ENCODE results near the gene MYH3. TPM values are rescaled to one million over a fixed set of nuclear protein-coding genes. Genes with fewer than 3 reads are reported as not detected.
"Not testable (repeated sequence)": the region's sequence is repeated elsewhere in the genome, so short reads cannot be mapped to it uniquely, and the experiment has no call there.

MYH3 gene
- total and polyA plus RNA-seq, 10 of the 15 experiments (the other 5 are each of a cell fraction or from before 2014, with no cell fraction given), result 0.14 to 1.4 (median 0.71) TPM

DNA sequence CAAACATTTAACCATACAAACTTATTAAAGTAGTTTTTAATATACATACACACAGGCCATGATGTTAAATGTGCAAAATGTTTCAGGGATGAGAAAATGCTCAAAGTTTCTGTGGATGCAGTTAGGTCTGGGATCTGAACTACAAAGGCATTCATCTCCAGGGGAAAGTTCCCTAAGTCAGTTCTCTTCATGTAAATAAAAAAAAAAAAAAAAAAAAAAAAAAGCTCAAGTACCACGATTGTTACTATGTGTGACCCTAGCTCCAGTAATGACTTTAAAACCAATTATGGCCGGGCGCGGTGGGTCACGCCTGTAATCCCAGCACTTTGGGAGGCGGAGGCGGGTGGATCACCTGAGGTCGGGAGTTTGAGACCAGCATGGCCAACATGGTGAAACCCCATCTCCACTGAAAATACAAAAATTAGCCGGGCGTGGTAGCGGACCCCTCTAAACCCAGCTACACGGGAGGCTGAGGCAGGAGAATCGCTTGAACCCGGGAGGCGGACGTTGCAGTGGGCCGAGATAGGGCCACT is 38.8 kb upstream of the MYH3 start:
- DNase-seq (ENCODE audit: low read depth, low spot score); H2AFZ ChIP-seq (ENCODE audit: control insufficient read depth, low read depth, low read length); H3K9me3 ChIP-seq (replicated peaks; ENCODE audit: control insufficient read depth, insufficient read depth, low read length); H3K27ac ChIP-seq (ENCODE audit: control insufficient read depth, insufficient read depth); H3K27me3 ChIP-seq (replicated peaks in 1 of 2; ENCODE audit: control insufficient read depth in 2 of 2, insufficient read depth in 2 of 2, low read length in 1 of 2); RAD21 ChIA-PET (ENCODE audit: unreplicated experiment); H4K20me1 ChIP-seq (ENCODE audit: control insufficient read depth, insufficient read depth); in situ Hi-C loops (cut with MboI); H3K4me1 ChIP-seq (ENCODE audit: control insufficient read depth, insufficient read depth, low read length); intact Hi-C loops (cut with micrococcal nuclease; ENCODE audit: unreplicated experiment); ATAC-seq; BruUV-seq (replicated peaks); FAIRE-seq: not testable (repeated sequence)
- ChIA-PET CTCF (interaction anchor here (0.9 to 5.9 kb wide), 3 partner anchors 9 to 64 kb away, joined by 3 to 40 read pairs (median 13); no protein-coding TSS in a partner anchor), SMC1A (ENCODE audit: uncharacterized antibody, unreplicated experiment) (interaction anchor here (0.7 kb wide), 1 partner anchor 42 kb away, joined by 3 read pairs; no protein-coding TSS in a partner anchor), POLR2A (interaction anchor here (0.6 to 1.3 kb wide), 3 partner anchors 18 to 1304 kb away, joined by 3 to 7 read pairs (median 3); no protein-coding TSS in a partner anchor)
- TF ChIP-seq, protein P1, sequence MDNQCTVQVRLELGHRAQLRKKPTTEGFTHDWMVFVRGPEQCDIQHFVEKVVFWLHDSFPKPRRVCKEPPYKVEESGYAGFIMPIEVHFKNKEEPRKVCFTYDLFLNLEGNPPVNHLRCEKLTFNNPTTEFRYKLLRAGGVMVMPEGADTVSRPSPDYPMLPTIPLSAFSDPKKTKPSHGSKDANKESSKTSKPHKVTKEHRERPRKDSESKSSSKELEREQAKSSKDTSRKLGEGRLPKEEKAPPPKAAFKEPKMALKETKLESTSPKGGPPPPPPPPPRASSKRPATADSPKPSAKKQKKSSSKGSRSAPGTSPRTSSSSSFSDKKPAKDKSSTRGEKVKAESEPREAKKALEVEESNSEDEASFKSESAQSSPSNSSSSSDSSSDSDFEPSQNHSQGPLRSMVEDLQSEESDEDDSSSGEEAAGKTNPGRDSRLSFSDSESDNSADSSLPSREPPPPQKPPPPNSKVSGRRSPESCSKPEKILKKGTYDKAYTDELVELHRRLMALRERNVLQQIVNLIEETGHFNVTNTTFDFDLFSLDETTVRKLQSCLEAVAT (IDR thresholded peaks at IDR 0.05), result peak; percentile 75
- peaks cover 0 to 34% of the 10 kb centered on the region in 2 experiments; a peak in 3 of 4 replicates for H3K36me3 ChIP-seq (ENCODE audit: control insufficient read depth in 2 of 2, insufficient read depth in 2 of 2, low read length in 1 of 2)
- H3K4me3 ChIP-seq, result peak overlapping the region; percentile 93
- H3K9ac ChIP-seq (ENCODE audit: control insufficient read depth, insufficient read depth, low read length), result peak overlapping the region; percentile 95
- WGBS (ENCODE audit: insufficient coverage, insufficient replicate concordance, low lambda C conversion rate, missing lambda C conversion rate), result 80% methylated on average over 14 of the region's 17 CpGs
- H3K79me2 ChIP-seq (ENCODE audit: control insufficient read depth, insufficient read depth, low read length), result peaks cover 55% of the 10 kb centered on the region
- peak overlapping the region; percentile 81 for H3K4me2 ChIP-seq (ENCODE audit: control insufficient read depth, insufficient read depth)

DNA sequence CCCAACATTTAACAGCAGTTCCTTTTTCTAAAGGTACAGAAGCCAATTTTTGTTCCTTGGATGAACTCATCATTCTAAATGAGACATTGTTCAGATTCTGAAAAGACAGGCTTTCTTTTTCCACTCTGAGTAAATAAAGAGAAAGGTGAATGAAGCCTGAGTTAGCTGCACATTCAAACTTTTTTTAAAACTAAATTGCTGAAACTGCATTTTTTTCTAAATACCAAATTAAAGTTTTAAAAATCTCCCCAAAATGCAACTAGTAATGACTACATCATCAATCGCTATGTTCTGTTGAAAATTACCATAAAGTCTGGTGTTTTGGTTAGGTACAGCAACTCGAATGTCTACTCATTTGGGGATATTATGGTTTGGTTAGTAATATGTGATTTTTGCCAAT is 30.4 kb upstream of the MYH3 start:
- DNase-seq (ENCODE audit: low read depth, low spot score), result no peak
- intact Hi-C loops (cut with micrococcal nuclease; ENCODE audit: unreplicated experiment) (no loop called here), in situ Hi-C loops (cut with MboI) (no loop called here)
- POLR2A ChIA-PET, result no interaction called here
- BruUV-seq (replicated peaks), result no TSS peak
- Histone ChIP-seq H3K36me3 (ENCODE audit: control insufficient read depth in 2 of 2, insufficient read depth in 2 of 2, low read length in 1 of 2) (peaks cover 3 to 21% of the 10 kb centered on the region in 2 experiments; a peak in 3 of 4 replicates), H2AFZ (ENCODE audit: control insufficient read depth, low read depth, low read length) (no peak overlapping the region), H3K9me3 (replicated peaks; ENCODE audit: control insufficient read depth, insufficient read depth, low read length) (no peaks in the 10 kb centered on the region), H3K9ac (ENCODE audit: control insufficient read depth, insufficient read depth, low read length) (no peak overlapping the region), H3K79me2 (ENCODE audit: control insufficient read depth, insufficient read depth, low read length) (peaks cover 11% of the 10 kb centered on the region), H3K27me3 (replicated peaks in 1 of 2; ENCODE audit: control insufficient read depth in 2 of 2, insufficient read depth in 2 of 2, low read length in 1 of 2) (no peaks in the 10 kb centered on the region), H3K27ac (ENCODE audit: control insufficient read depth, insufficient read depth) (no peak overlapping the region), H3K4me1 (ENCODE audit: control insufficient read depth, insufficient read depth, low read length) (no peaks in the 10 kb centered on the region), H3K4me3 (no peak overlapping the region), H4K20me1 (ENCODE audit: control insufficient read depth, insufficient read depth) (no peaks in the 10 kb centered on the region), H3K4me2 (ENCODE audit: control insufficient read depth, insufficient read depth) (no peak overlapping the region)
- FAIRE-seq, result no peak
- no peak for ATAC-seq
- CTCF ChIA-PET, result no interaction called here
- SMC1A ChIA-PET (ENCODE audit: uncharacterized antibody, unreplicated experiment), result no interaction called here
- 0% methylated on average over 2 of the region's 2 CpGs for WGBS (ENCODE audit: insufficient coverage, insufficient replicate concordance, low lambda C conversion rate, missing lambda C conversion rate)
- RAD21 ChIA-PET (ENCODE audit: unreplicated experiment), result no interaction called here
- TF ChIP-seq STAT3 (IDR thresholded peaks at IDR 0.05; ENCODE audit: low read depth, low read length) (no peak), CREM (IDR thresholded peaks at IDR 0.05; ENCODE audit: low read depth) (no peak), BMI1 (IDR thresholded peaks at IDR 0.05; ENCODE audit: borderline replicate concordance) (no peak)
- TF ChIP-seq, protein P2, sequence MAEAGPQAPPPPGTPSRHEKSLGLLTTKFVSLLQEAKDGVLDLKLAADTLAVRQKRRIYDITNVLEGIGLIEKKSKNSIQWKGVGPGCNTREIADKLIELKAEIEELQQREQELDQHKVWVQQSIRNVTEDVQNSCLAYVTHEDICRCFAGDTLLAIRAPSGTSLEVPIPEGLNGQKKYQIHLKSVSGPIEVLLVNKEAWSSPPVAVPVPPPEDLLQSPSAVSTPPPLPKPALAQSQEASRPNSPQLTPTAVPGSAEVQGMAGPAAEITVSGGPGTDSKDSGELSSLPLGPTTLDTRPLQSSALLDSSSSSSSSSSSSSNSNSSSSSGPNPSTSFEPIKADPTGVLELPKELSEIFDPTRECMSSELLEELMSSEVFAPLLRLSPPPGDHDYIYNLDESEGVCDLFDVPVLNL (IDR thresholded peaks at IDR 0.05; ENCODE audit: low read depth, low read length), result no peak
- TF ChIP-seq, protein P3, sequence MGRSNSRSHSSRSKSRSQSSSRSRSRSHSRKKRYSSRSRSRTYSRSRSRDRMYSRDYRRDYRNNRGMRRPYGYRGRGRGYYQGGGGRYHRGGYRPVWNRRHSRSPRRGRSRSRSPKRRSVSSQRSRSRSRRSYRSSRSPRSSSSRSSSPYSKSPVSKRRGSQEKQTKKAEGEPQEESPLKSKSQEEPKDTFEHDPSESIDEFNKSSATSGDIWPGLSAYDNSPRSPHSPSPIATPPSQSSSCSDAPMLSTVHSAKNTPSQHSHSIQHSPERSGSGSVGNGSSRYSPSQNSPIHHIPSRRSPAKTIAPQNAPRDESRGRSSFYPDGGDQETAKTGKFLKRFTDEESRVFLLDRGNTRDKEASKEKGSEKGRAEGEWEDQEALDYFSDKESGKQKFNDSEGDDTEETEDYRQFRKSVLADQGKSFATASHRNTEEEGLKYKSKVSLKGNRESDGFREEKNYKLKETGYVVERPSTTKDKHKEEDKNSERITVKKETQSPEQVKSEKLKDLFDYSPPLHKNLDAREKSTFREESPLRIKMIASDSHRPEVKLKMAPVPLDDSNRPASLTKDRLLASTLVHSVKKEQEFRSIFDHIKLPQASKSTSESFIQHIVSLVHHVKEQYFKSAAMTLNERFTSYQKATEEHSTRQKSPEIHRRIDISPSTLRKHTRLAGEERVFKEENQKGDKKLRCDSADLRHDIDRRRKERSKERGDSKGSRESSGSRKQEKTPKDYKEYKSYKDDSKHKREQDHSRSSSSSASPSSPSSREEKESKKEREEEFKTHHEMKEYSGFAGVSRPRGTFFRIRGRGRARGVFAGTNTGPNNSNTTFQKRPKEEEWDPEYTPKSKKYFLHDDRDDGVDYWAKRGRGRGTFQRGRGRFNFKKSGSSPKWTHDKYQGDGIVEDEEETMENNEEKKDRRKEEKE (IDR thresholded peaks at IDR 0.05), result no peak
- TF ChIP-seq, protein P4, sequence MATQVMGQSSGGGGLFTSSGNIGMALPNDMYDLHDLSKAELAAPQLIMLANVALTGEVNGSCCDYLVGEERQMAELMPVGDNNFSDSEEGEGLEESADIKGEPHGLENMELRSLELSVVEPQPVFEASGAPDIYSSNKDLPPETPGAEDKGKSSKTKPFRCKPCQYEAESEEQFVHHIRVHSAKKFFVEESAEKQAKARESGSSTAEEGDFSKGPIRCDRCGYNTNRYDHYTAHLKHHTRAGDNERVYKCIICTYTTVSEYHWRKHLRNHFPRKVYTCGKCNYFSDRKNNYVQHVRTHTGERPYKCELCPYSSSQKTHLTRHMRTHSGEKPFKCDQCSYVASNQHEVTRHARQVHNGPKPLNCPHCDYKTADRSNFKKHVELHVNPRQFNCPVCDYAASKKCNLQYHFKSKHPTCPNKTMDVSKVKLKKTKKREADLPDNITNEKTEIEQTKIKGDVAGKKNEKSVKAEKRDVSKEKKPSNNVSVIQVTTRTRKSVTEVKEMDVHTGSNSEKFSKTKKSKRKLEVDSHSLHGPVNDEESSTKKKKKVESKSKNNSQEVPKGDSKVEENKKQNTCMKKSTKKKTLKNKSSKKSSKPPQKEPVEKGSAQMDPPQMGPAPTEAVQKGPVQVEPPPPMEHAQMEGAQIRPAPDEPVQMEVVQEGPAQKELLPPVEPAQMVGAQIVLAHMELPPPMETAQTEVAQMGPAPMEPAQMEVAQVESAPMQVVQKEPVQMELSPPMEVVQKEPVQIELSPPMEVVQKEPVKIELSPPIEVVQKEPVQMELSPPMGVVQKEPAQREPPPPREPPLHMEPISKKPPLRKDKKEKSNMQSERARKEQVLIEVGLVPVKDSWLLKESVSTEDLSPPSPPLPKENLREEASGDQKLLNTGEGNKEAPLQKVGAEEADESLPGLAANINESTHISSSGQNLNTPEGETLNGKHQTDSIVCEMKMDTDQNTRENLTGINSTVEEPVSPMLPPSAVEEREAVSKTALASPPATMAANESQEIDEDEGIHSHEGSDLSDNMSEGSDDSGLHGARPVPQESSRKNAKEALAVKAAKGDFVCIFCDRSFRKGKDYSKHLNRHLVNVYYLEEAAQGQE (IDR thresholded peaks at IDR 0.05; ENCODE audit: low read depth, low read length), result no peak

All from GM12878 (cell line).